Epidermal melanocyte (primary cell): ENCODE data around the gene EIPR1.
"Not testable (repeated sequence)": the region's sequence is repeated elsewhere in the genome, so short reads cannot be mapped to it uniquely, and the experiment has no call there.

ENCODE experiments used
- DNase-seq: peaks from one replicate; pipeline ENCODE4 v3.0.0; 2011; ENCODE audit warnings: low spot score; ENCODE audit not compliant: insufficient read length

EIPR1 gene

GRCh38 chr2:3361518-3362389, 15.9 kb downstream of the EIPR1 start:
- no peak for DNase-seq

- no peak for DNase-seq
Measured at GRCh38 chr2:3357926-3358325, 19.7 kb downstream of the EIPR1 start.

DNA sequence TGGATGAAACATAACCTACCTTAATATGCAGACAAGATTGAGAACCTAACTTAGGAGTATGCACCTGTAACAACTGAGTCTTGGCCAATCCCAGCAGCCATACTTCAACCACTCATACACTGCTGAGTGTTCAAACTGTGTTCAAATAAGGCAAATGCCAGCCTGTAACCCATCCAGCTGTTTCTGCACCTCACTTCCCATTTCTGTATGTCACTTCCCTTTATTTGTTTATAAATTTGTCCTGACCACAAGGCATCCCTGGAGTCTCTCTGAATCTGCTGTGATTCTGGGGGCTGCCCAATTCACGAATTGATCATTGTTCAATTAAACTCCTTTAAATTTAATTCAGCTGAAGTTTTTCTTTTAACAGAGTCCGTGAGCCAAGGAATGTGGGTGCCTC, 20.2 kb downstream of the EIPR1 start:
- DNase-seq: not testable (repeated sequence)

- no peak for DNase-seq
Measured at GRCh38 chr2:3356799-3357198, 20.8 kb downstream of the EIPR1 start.

GRCh38 chr2:3355951-3356569, 21.6 kb downstream of the EIPR1 start:
- no peak for DNase-seq

GRCh38 chr2:3354986-3355385, 22.6 kb downstream of the EIPR1 start:
- no peak for DNase-seq

- DNase-seq: no peak
Measured at GRCh38 chr2:3349211-3349693, 28.4 kb downstream of the EIPR1 start.

DNA sequence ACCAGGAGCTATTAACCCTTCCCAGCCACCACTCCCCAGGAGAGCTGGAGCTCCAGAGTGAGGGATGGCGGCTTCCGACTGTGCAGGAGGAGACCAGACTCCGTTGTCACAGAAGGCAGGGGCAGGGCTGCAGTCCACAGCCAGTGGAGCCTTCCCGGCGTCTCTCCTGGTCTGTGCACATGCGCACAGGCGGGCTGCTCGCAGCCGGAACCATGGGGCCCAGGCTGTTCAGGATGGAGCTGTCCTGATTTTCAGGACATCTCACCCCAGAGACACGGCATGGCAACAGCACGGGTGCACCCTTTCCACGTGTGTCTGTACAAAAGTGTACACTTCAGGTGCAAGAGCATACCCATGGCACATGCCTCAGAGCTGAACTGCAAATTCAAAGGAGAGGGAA, 28.9 kb downstream of the EIPR1 start:
- no peak for DNase-seq

- no peak for DNase-seq
Measured at GRCh38 chr2:3345621-3346020, 32.0 kb downstream of the EIPR1 start.

GRCh38 chr2:3344897-3345296, 32.7 kb downstream of the EIPR1 start:
- no peak for DNase-seq

DNA sequence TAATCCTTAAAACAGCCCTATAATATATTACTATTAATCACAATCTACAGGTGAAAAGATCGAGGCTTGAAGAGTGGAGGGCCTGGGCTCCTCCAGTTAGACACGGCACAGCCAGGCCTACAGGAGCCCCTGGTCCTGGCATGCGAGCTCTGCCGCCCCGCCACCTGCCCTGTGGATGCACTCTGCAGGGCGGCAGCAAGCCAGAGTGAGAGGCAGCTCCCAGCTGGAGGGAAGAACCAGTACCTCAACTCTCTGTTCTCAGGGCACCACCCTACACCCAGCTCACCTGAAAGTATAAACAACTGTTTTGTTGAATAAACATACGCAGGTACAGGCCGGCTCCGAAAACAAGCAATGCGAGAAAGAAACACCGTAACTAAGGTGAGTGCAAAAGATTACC, 34.6 kb downstream of the EIPR1 start:
- no peak for DNase-seq

- no peak for DNase-seq
Measured at GRCh38 chr2:3342324-3342723, 35.3 kb downstream of the EIPR1 start.

- no peak for DNase-seq
Measured at GRCh38 chr2:3341336-3341735, 36.3 kb downstream of the EIPR1 start.

DNA sequence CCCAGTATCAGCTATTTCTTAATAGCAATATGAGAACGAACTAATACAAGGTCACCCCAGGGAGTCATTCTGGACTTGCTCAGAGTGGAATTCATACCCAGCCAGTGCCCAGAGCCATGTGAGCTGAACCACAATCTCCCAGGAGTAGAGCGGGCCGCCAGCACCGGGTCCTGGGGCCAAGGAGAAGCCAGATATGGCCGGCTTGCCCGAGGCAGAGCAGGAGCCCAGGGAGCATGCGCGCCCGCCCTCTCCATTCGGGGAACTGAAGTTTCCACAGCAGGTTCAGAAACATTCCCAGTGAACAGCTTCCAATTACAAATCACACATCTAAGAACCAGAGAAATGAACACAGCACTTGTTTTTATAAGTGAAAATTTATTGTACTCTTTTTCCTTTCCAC, 37.5 kb downstream of the EIPR1 start:
- no peak for DNase-seq

GRCh38 chr2:3338340-3338739, 39.3 kb downstream of the EIPR1 start:
- no peak for DNase-seq

GRCh38 chr2:3336844-3337243, 40.8 kb downstream of the EIPR1 start:
- DNase-seq: no peak

- no peak for DNase-seq
Measured at GRCh38 chr2:3334392-3335345, 42.9 kb downstream of the EIPR1 start.

- DNase-seq: no peak
Measured at GRCh38 chr2:3332133-3332532, 45.5 kb downstream of the EIPR1 start.

DNA sequence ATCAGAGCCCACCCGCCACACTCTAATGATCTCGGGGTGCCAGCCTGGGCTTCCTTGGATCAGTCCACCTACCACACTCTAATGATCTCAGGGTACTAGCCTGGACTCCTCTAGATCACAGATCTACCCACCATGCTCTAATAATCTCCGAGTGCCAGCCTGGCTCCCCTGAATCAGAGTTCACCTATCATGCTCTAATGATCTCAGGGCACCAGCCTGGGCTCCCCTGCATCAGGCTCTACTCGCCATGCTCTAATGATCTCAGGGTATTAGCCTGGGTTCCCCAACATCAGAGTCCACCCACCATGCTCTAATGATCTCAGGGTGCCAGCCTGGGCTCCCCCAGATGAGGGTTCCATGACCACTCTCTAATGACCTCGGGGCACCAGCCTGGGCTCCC, 48.1 kb downstream of the EIPR1 start:
- no peak for DNase-seq

GRCh38 chr2:3326871-3327270, 50.7 kb downstream of the EIPR1 start:
- DNase-seq: no peak

DNA sequence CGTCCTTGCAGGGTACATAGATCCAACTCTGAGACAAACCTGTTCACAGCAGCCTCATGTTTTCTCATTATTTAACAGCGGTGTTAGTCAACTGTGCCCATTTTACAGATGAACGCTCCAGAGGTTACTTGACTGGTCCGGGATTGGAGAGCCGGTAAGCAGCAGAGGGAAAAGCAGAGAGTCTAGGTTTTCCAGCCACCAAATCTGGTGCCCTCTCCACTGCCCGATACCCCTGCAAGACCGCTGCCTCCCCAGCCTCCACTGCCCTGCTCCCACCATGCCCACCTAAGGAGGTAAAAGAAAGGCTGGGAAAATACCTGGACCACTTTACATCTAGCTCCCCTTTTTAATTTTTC, 51.5 kb downstream of the EIPR1 start:
- DNase-seq: no peak
